ENCODE measurements around the gene WFDC2.

WFDC2 gene

GRCh38 chr20:45501600-45501999, 32.0 kb downstream of the WFDC2 start:
- no peak for FAIRE-seq

DNA sequence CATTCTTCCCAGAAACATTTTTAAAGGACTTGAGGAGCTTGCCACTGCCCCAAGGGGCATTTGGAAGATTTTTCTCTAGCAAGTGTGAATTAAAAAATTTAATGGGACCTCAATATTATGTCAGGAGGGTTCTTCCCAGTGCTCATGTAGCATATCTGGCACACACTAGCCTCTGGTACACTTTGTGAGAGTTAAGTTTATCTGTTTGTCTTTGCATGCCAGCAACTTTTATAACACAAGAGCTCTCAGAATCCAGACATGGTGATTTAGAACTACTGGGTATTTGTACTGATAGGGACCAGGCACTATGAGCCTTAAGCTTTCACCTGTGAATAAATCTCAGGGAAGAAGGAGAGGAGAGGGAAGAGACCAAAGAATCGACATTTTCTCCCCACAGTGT, 33.0 kb downstream of the WFDC2 start:
- no peak for FAIRE-seq

DNA sequence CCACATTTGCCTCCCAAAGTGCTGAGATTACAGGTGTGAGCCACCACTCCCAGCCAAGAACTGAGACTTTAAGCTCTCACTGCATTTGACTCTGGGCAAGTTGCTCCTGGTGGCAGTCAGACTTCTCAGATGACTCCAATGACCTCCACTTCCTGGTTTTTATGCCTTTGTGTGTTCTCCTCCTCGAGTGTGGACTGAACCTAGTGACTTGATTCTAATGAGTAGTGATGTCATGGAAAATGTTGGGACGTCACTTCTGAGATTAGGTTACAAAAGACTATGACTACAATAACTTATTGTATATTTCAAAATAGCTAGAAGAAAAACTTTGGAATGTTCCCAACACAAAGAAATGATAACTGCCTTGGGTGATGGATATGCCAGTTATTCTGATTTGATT, 33.9 kb downstream of the WFDC2 start:
- no peak for FAIRE-seq

- FAIRE-seq: no peak
Measured at GRCh38 chr20:45506398-45506797, 36.8 kb downstream of the WFDC2 start.

DNA sequence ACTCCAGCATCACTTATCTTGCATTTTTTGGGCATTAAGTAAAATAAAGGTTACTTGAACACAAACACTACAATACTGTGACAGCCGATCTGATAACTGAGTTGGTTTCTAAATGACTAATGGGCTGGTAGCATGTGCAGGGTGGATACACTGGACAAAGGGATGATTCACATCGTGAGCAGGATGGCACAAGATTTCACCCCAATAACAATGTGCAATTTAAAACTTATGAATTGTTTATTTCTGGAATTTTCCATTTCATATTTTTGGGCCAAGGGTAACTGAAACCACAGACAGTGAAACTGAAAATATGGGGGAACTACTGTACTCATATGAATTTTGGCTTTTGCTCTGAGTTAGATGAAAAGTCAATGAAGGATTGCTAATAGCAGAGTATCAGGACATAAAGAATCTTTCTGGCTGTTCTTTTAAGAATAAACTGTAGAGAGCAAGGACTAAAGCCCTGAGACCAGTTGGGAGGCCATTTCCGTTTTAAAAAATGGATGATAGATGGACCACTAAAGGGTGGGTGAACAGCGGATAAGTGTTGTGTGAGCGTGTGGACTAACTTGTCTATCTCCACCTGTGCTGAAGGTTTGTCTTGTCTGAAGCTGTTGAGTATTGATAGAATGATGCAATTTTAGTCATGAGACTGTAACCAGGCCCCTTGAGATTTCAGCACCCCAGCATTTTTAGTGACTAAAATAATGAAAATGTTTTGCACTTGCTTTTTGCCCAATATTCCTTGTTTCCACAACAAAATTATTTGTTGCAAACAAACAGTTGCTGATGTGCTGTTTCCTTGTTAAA, 37.7 kb downstream of the WFDC2 start:
- no peak for FAIRE-seq

DNA sequence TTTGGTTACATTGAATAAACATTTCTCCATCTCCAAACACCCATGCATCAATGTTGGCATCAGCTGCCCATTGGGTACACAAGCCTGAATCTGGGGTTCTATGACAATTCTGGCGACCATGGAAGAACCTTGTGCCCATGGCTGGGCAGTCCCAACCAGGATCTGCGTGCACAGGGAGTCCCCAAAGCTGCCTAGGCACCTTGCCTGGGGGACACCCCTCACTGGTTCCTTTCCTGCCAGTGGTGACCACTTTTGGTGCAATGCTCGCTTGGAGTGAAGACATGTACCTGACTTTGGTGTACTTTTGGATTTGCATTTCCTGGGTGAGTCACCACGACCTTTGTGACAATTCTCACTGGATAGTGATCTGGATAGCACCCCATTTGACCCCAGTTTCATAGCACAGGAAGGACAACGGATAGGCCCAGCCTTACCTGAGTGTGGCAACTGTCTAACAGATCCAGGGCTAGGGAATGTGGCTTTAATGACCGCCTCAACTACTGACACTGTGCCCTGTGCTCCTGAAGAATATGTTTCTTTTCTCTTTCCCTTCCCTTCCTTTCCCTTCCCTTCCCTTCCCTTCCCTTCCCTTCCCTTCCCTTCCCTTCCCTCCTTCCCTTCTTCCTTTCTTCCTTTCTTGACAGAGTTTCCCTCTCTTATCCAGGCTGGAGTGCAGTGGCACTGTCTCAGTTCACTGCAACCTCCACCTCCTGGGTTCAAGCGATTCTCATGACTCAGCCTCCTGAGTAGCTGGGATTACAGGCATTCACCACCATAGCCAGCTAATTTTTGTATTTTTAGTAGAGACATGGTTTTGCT, 38.7 kb downstream of the WFDC2 start:
- no peak for FAIRE-seq

- no peak for FAIRE-seq
Measured at GRCh38 chr20:45509091-45509490, 39.5 kb downstream of the WFDC2 start.

DNA sequence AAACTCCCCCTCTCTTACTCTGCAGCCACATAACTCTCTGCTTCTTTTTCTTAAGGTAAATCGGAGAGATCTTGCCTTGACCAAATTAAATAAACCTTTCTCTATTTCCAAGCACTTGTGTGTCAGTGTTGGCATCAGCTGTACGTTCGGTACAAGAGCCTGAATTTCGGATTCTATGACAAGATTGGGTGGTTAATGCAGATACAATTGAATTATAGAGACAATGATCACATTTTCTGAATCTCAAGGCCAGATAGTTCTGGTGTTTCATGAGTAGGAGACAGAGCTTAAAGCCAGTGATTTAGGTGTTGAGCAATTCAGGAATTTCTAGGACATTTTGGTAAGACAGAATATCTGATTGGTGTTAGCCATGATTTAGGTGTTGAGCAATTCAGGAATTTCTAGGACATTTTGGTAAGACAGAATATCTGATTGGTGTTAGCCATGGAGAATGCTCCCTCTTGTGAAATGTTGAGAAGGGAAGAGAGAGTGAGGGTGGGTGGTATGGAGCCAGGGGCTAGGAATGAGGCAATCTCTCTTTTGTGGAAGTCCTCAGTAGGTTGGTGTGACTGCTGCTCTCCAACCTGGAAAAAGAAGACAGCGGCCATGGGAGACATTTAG, 40.8 kb downstream of the WFDC2 start:
- FAIRE-seq: no peak

DNA sequence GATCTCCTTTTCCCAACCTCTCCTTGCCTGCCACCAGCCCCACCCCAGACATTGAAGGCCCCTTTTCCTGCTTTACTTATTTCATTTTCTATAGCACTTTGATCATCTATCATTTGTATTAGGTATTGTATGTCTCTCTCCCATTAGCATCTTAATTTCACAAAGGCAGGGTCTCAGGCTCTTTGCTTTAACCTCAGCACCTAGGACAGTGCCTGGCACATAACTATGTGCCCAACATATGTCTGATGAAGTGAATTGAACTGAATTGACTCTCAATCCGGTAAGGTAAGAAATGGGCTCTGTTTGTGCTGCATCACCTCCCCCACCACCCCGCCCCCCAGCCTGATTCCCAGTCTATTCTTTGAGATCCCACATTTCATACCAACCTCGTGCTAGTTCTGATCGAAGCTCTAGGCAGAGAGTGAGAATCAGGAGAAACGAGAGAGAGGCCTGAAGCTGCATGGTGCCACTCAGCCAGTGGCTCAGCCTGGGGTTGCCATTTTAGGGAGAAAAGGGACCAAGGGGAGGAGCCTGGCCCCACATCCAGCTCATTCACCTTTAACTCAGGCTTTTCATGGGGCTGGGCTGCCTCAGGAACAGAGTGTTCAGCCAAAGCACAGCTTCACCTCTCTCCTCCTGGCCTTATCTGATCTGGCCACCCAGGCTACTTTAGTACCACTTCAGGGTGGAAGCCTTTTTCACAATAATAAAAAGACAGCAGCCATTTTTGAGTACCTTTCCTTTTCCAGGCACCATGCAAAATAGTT, 45.8 kb downstream of the WFDC2 start, which contains the start of gene SPINT3:
Gene SPINT3 (minus strand): TSS at position 476 of the 767 bp plus-strand sequence. CDS start 14 bp downstream, at position 462.
- FAIRE-seq: no peak

- no peak for FAIRE-seq
Measured at GRCh38 chr20:45518282-45518681, 48.7 kb downstream of the WFDC2 start.

DNA sequence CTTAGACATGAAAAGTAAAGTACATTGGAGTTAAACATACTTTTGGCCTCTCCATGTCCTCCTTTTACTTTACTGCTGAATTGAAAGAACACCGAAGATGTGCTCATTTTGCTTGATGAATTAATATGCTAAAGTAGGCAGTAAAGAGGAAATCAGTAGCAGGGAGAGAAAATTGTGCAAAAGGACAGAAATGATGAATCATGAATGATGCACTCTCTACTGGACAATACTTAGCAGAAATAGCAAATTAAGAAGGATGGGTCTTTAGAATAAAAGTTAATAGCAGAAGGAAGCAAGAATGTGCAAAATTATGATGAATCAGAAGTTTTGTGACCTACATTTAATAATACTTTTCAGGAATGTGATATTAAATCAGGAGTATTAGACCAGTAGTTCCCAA, 54.3 kb downstream of the WFDC2 start:
- FAIRE-seq: no peak

GRCh38 chr20:45527294-45527693, 57.7 kb downstream of the WFDC2 start:
- no peak for FAIRE-seq

Measured in colon (tissue), 2 donors.